Measurements from ENCODE around the gene TMEM108.

DNA sequence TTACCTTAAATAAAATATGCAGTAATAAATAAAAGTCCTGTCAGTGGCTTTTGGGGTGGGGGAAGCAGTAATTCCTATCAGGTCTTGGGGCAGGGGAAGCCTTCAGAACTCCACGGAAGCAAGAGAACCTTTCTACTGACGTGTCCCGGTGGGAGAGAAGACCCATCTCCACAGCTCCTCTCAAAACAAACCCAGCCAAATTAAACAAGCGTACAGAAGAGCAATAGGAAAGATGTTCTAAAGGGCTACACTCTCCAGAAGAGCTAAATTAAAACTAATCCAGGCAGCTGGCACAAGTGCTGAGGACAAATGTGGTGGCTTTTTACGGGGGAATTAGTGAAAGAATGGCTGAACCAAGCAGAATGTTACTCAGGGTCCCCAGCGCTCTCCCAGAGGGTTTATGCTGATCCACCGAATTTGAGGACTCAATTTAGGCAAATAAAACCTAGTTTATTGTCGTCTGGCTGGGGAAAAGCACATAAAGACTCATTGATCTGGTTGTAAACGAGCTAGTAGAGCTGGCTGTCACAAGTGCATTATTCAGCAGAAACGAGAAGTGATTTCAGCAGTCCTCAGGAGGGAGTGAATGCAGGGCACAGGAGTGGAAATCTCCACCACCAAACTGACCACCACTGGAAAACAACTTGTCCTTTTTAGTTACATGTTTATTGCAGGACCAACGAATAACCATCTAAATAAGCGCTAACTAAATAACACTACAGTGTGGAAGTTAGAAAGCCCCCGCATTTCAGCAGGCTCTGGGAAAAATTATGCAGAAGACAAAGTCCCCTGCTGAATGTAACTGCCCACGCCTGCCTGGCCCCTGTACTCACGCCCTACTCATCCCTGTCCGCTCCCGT, 375.2 kb downstream of the TMEM108 start:
- TF ChIP-seq, protein P1, sequence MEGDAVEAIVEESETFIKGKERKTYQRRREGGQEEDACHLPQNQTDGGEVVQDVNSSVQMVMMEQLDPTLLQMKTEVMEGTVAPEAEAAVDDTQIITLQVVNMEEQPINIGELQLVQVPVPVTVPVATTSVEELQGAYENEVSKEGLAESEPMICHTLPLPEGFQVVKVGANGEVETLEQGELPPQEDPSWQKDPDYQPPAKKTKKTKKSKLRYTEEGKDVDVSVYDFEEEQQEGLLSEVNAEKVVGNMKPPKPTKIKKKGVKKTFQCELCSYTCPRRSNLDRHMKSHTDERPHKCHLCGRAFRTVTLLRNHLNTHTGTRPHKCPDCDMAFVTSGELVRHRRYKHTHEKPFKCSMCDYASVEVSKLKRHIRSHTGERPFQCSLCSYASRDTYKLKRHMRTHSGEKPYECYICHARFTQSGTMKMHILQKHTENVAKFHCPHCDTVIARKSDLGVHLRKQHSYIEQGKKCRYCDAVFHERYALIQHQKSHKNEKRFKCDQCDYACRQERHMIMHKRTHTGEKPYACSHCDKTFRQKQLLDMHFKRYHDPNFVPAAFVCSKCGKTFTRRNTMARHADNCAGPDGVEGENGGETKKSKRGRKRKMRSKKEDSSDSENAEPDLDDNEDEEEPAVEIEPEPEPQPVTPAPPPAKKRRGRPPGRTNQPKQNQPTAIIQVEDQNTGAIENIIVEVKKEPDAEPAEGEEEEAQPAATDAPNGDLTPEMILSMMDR (IDR thresholded peaks at IDR 0.05) = no peak
- TF ChIP-seq POLR2A (IDR thresholded peaks at IDR 0.05) = no peak
- no peak for TF ChIP-seq EP300 (IDR thresholded peaks at IDR 0.05)
